H1 (cell line): ENCODE data around the gene YWHAG. TPM values are rescaled to one million over a fixed set of nuclear protein-coding genes. Genes with fewer than 3 reads are reported as not detected.

Experiments used
- CTCF ChIA-PET: fragments of 300-600 bp; sonication (Branson Sonifier 250); formaldehyde crosslinking; loops from one replicate; lab custom pipeline; 2021; ENCODE audit not compliant: partially characterized antibody; lab: Charles Lee
- POLR2A ChIA-PET: fragments of 300-600 bp; sonication (Branson Sonifier 250); formaldehyde crosslinking; loops from one replicate; lab custom pipeline; 2021; ENCODE audit warnings: inconsistent platforms; ENCODE audit not compliant: partially characterized antibody; lab: Charles Lee
- DNase-seq, 2 experiments: peaks; one replicate each; pipeline versions ENCODE4 v3.0.0 to v3.0.0-alpha.2; 2010 to 2022; ENCODE audit warnings: low spot score in 2 of 2, low read depth in 1 of 2, mixed read lengths in 1 of 2
- FAIRE-seq: peaks from 2 replicates; lab custom pipeline; 2011; peaks lifted over from hg19 to GRCh38; lab: Jason Lieb, UNC
- H2AFZ ChIP-seq: 2 replicates; pipeline ENCODE4 v1.8.1; 2012; ENCODE audit warnings: low read length, inconsistent platforms
- H2AK5ac ChIP-seq: 2 replicates; pipeline ENCODE4 v1.6.1; 2013; ENCODE audit warnings: low read depth, low read length
- H2BK120ac ChIP-seq: replicated peaks from 2 replicates; pipeline ENCODE3; 2013; ENCODE audit warnings: low read depth, low read length, inconsistent platforms
- H2BK12ac ChIP-seq: 2 replicates; pipeline ENCODE4 v1.6.1; 2013; ENCODE audit warnings: low read depth, low read length
- H2BK15ac ChIP-seq: 2 replicates; pipeline ENCODE4 v1.6.1; 2013; ENCODE audit warnings: low read length
- H2BK20ac ChIP-seq: 2 replicates; pipeline ENCODE4 v1.6.1; 2013; ENCODE audit warnings: low read length
- H2BK5ac ChIP-seq: 2 replicates; pipeline ENCODE4 v1.6.1; 2013; ENCODE audit warnings: low read depth, low read length
- H3K14ac ChIP-seq: 2 replicates; pipeline ENCODE4 v1.6.1; 2013; ENCODE audit warnings: inconsistent platforms; ENCODE audit not compliant: insufficient read length
- H3K18ac ChIP-seq: 2 replicates; pipeline ENCODE4 v1.6.1; 2013; ENCODE audit warnings: low read length; ENCODE audit errors: extremely low read depth
- H3K23ac ChIP-seq: 2 replicates; pipeline ENCODE4 v1.6.1; 2013; ENCODE audit warnings: inconsistent platforms; ENCODE audit not compliant: insufficient read length
- H3K23me2 ChIP-seq: 2 replicates; pipeline ENCODE4 v1.6.1; 2013; ENCODE audit warnings: low read depth, low read length
- H3K27ac ChIP-seq: 2 replicates; pipeline ENCODE4 v1.6.1; 2011; ENCODE audit warnings: low read depth, low read length, inconsistent platforms
- H3K27me3 ChIP-seq, 4 experiments: replicated peaks in 1 of 4; 1 replicate in 1 of 4; 2 replicates in 3 of 4; pipeline versions ENCODE4 v1.6.1 to v1.8.1; 2011 to 2013; ENCODE audit warnings: low read length in 3 of 4, mild to moderate bottlenecking in 3 of 4, inconsistent platforms in 2 of 4, mixed read lengths in 2 of 4, moderate library complexity in 1 of 4; ENCODE audit not compliant: control insufficient read depth in 3 of 4, insufficient read depth in 3 of 4; ENCODE audit errors: extremely low read depth in 1 of 4
- H3K36me3 ChIP-seq, 4 experiments: 2 replicates each; pipeline versions ENCODE4 v1.6.1 to v1.8.1; 2011 to 2013; ENCODE audit warnings: mild to moderate bottlenecking in 4 of 4, low read length in 3 of 4, moderate library complexity in 2 of 4, control low read depth in 1 of 4, inconsistent platforms in 1 of 4; ENCODE audit not compliant: insufficient read depth in 4 of 4, control insufficient read depth in 2 of 4
- H3K4ac ChIP-seq: replicated peaks from 2 replicates; pipeline ENCODE3; 2013; ENCODE audit warnings: low read length, low read depth, mixed read lengths, inconsistent platforms; ENCODE audit not compliant: insufficient read length
- H3K4me1 ChIP-seq, 4 experiments: replicated peaks in 1 of 4; 1 replicate in 1 of 4; 2 replicates in 3 of 4; pipeline versions ENCODE4 v1.6.1 to v1.8.1; 2011 to 2013; ENCODE audit warnings: low read length in 3 of 4, inconsistent platforms in 2 of 4, mixed read lengths in 1 of 4; ENCODE audit not compliant: insufficient read depth in 4 of 4, control insufficient read depth in 3 of 4
- H3K4me2 ChIP-seq, 2 experiments: 2 replicates each; pipeline versions ENCODE4 v1.6.1 to v1.8.1; 2011 to 2013; ENCODE audit warnings: low read depth in 2 of 2, low read length in 2 of 2, control low read depth in 1 of 2, inconsistent platforms in 1 of 2, mild to moderate bottlenecking in 1 of 2; ENCODE audit not compliant: insufficient read depth in 1 of 2
- H3K4me3 ChIP-seq, 4 experiments: fragments of 200-600, 300-600 bp in 1 of 4; sonication (generic), shearing (Covaris generic), sonication (Bioruptor Twin) in 1 of 4; 2 replicates each; pipeline versions ENCODE4 v1.5.1 to v1.8.1; 2011 to 2016; ENCODE audit warnings: low read length in 4 of 4, low read depth in 3 of 4, control low read depth in 2 of 4, inconsistent platforms in 2 of 4, mild to moderate bottlenecking in 2 of 4, mixed read lengths in 1 of 4, moderate library complexity in 1 of 4; ENCODE audit not compliant: insufficient read depth in 2 of 4; ENCODE audit errors: extremely low read depth in 1 of 4
- H3K56ac ChIP-seq: replicated peaks from 2 replicates; pipeline ENCODE3; 2013; ENCODE audit warnings: low read depth, mild to moderate bottlenecking, mixed read lengths, low read length, inconsistent platforms; ENCODE audit not compliant: insufficient read length
- H3K79me1 ChIP-seq: 2 replicates; pipeline ENCODE4 v1.6.1; 2013; ENCODE audit warnings: low read depth, low read length, control low read depth
- H3K79me2 ChIP-seq, 2 experiments: 2 replicates each; pipeline versions ENCODE4 v1.6.1 to v1.8.1; 2012 to 2013; ENCODE audit warnings: low read length in 2 of 2, mild to moderate bottlenecking in 2 of 2, inconsistent platforms in 1 of 2; ENCODE audit not compliant: insufficient read depth in 2 of 2, control insufficient read depth in 1 of 2
- H3K9ac ChIP-seq, 4 experiments: replicated peaks in 1 of 4; 1 replicate in 1 of 4; 2 replicates in 3 of 4; pipeline versions ENCODE4 v1.6.1 to v1.8.1; 2011 to 2013; ENCODE audit warnings: low read depth in 3 of 4, low read length in 3 of 4, control low read depth in 2 of 4, mild to moderate bottlenecking in 2 of 4, moderate library complexity in 2 of 4, inconsistent platforms in 1 of 4; ENCODE audit errors: extremely low read depth in 1 of 4
- H3K9me3 ChIP-seq, 2 experiments: 2 replicates each; pipeline versions ENCODE4 v1.6.1 to v1.8.1; 2012 to 2013; ENCODE audit warnings: mild to moderate bottlenecking in 2 of 2, moderate library complexity in 2 of 2, control low read depth in 1 of 2, inconsistent platforms in 1 of 2, low read depth in 1 of 2, low read length in 1 of 2, mixed read lengths in 1 of 2; ENCODE audit not compliant: insufficient read depth in 2 of 2
- H4K20me1 ChIP-seq, 2 experiments: replicated peaks in 1 of 2; 2 replicates each; pipeline versions ENCODE3 to v1.8.1; 2011 to 2013; ENCODE audit warnings: inconsistent platforms in 2 of 2, low read length in 2 of 2, mild to moderate bottlenecking in 1 of 2; ENCODE audit not compliant: insufficient read depth in 2 of 2, control insufficient read depth in 1 of 2
- H4K5ac ChIP-seq: 2 replicates; pipeline ENCODE4 v1.6.1; 2013; ENCODE audit warnings: low read length, low read depth, mixed read lengths, inconsistent platforms; ENCODE audit not compliant: insufficient read length
- H4K8ac ChIP-seq: 2 replicates; pipeline ENCODE4 v1.8.0; 2013; ENCODE audit warnings: mild to moderate bottlenecking, moderate library complexity, low read length, inconsistent platforms; ENCODE audit not compliant: insufficient read depth; ENCODE audit errors: extremely low read depth
- H4K91ac ChIP-seq: replicated peaks from 2 replicates; pipeline ENCODE3; 2013; ENCODE audit warnings: low read length, mixed read lengths, inconsistent platforms; ENCODE audit not compliant: insufficient read length
- POLR2A ChIP-seq, 2 experiments: IDR thresholded peaks; 1 replicate in 1 of 2; 2 replicates in 1 of 2; pipeline ENCODE4 v1.6.1; 2011; ENCODE audit warnings: low read depth in 2 of 2, low read length in 2 of 2, mild to moderate bottlenecking in 2 of 2; ENCODE audit errors: control extremely low read depth in 1 of 2
- SP4 ChIP-seq: IDR thresholded peaks from 2 replicates; pipeline ENCODE4 v1.6.1; 2012; ENCODE audit warnings: low read length, inconsistent platforms
- WGBS, 2 experiments: shearing (Covaris generic) in 1 of 2; methylation state at CpG; one replicate each; pipeline versions ENCODE4 v1.1.6 to v1.1.7; 2013 to 2015; ENCODE audit warnings: low lambda C conversion rate in 2 of 2, mixed read lengths in 2 of 2, inconsistent platforms in 1 of 2, low coverage in 1 of 2, missing lambda C conversion rate in 1 of 2; ENCODE audit not compliant: insufficient replicate concordance in 2 of 2, insufficient coverage in 1 of 2, insufficient read length in 1 of 2; ENCODE audit errors: extremely low coverage in 1 of 2, missing lambda C conversion rate in 1 of 2; 5-methylcytosine and 5-hydroxymethylcytosine counted together
- polyA plus RNA-seq, 7 experiments: library from polyadenylated mRNA; depleted of rRNA in 3 of 7; stranded (reverse) in 5 of 7; unstranded in 2 of 7; fragments of >200 nt in 5 of 7; fragments of 200-250 nt in 2 of 7; gene quantifications; 1 replicate in 5 of 7; 2 replicates in 1 of 7; 4 replicates in 1 of 7; pipeline versions ENCODE4 v1.2.1 to v1.2.3, GENCODE V29; 2011 to 2013; ENCODE audit warnings: missing spikeins in 2 of 7, mixed read lengths in 2 of 7
- total RNA-seq: library from RNA; stranded (reverse); fragmentation: NEBNext Ultra II Directional; extraction: Animal tissue kit (Norgen Biotek cat#: 25700); gene quantifications from 2 replicates; pipeline ENCODE4 v1.2.1, GENCODE V29; 2021

The YWHAG gene
- total and polyA plus RNA-seq, 2 of the 8 experiments (the other 6 are each of a cell fraction or from before 2014, with no cell fraction given): 57.2 to 241 TPM

GRCh38 chr7:76304888-76305375 is 53.9 kb downstream of the YWHAG start:
- no peak for DNase-seq
- Histone ChIP-seq H4K8ac (no peak overlapping the region; the same call in 1 of the 2 replicates), H3K27ac (no peak overlapping the region), H3K79me2 (no peaks in the 10 kb centered on the region), H3K79me1 (no peaks in the 10 kb centered on the region), H2BK5ac (no peak overlapping the region), H2BK15ac (no peak overlapping the region; the same call in 1 of the 2 replicates), H3K9me3 (no peaks in the 10 kb centered on the region; a peak in 1 of 4 replicates), H3K27me3 (peaks cover 0 to 6% (median 4%) of the 10 kb centered on the region in 4 experiments; a peak in 3 of 7 replicates), H2BK20ac (0 out of 2 replicates have a peak overlapping the region, but pooled peaks have one; percentile 43), H3K4me1 (peaks cover 0 to 8% (median 3%) of the 10 kb centered on the region in 4 experiments; a peak in 2 of 7 replicates), H3K4me3 (no peak overlapping the region), H3K23me2 (peaks cover 4% of the 10 kb centered on the region; the same call in 1 of the 2 replicates), H2BK120ac (no peak overlapping the region), H3K4me2 (0 out of 4 replicates have a peak overlapping the region, but pooled peaks of 1 of the 2 experiments have one; percentile 4), H2BK12ac (no peak overlapping the region), H3K4ac (no peak overlapping the region), H3K14ac (no peak overlapping the region), H3K56ac (no peak overlapping the region), H2AFZ (no peak overlapping the region), H3K18ac (no peak overlapping the region), H3K9ac (no peak overlapping the region), H2AK5ac (peak overlapping the region; percentile 25; the same call in 1 of the 2 replicates), H4K5ac (peak overlapping the region; percentile 20), H3K36me3 (no peaks in the 10 kb centered on the region), H4K91ac (peak overlapping the region; percentile 47), H3K23ac (no peak overlapping the region), H4K20me1 (no peaks in the 10 kb centered on the region)
- 97% methylated on average over 10 of the region's 10 CpGs; no CpG with 5 or more reads in 1 of the 2 experiments for WGBS, 2 experiments
- POLR2A ChIA-PET: interaction anchor here (0.6 to 4.5 kb wide), 8 partner anchors 9 to 134 kb away, joined by 3 to 31 read pairs (median 6); no protein-coding TSS in a partner anchor
- CTCF ChIA-PET: interaction anchor here (0.9 to 20.9 kb wide), 6 partner anchors 9 to 128 kb away, joined by 3 to 426 read pairs (median 8); no protein-coding TSS in a partner anchor
- no peak for FAIRE-seq
- TF ChIP-seq SP4: no peak
- TF ChIP-seq POLR2A (IDR thresholded peaks at IDR 0.05; ENCODE audit: control extremely low read depth in 1 of 2, low read depth in 2 of 2, low read length in 2 of 2): 0 out of 3 replicates have a peak, but pooled peaks of 1 of the 2 experiments have one; percentile 20
